Measurements from ENCODE around the gene DAD1.
"Not testable (repeated sequence)": the region's sequence is repeated elsewhere in the genome, so short reads cannot be mapped to it uniquely, and the experiment has no call there.

Gene DAD1

DNA sequence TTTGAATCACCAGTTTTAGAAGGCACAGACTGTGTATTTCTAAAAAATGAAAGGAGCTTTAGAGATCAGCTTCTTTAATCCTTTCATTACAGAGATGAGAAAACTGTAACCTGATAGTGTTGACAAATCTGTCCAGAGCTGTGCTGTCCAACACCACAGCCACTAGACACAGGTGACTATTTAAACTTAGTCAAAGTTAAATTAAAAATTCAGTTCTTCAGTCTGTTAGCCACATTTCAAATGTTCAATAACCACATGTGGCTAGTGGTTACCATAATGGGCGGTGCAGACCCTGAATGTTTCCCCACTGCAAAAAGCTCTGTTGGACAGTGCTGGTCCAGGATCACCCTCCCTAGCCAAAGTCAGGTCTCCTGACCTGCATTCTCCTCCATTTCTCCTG is 21.6 kb downstream of the DAD1 start:
- DNase-seq (ENCODE audit: low read depth): no peak

DNA sequence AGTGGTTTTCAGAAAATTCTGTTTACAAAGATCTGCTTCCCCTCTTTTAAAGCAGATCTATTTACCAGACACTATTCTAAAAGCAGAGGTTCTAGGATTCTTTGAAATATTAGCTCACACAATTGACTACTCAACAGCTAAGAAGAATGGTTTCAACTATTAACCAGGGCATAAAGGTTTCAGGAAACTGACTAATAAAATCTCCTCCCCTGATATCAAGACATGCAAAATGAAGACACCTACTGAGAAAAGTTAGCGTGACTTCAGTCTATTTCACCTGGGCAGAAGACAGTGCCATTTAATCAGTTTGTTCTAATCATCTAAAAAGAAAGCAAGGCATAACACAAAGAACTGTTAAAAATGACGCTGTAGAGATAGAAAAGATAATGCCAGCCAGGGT is 22.2 kb downstream of the DAD1 start:
- no peak for DNase-seq (ENCODE audit: low read depth)

DNA sequence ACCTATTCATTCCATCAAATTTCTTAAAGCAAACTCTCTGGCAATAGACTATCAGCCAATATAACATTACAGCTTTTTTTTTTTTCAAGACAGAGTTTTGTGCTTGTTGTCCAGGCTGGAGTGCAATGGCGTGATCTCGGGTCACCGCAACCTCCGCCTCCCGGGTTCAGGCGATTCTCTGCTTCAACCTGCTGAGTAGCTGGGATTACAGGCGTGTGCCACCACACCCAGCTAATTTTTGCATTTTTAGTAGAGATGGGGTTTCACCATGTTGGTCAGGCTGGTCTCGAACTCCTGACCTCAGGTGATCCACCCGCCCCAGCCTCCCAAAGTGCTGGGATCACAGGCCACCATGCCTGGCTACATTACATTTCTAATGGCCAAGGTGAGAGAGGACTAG is 22.8 kb downstream of the DAD1 start:
- DNase-seq (ENCODE audit: low read depth): not testable (repeated sequence)

DNA sequence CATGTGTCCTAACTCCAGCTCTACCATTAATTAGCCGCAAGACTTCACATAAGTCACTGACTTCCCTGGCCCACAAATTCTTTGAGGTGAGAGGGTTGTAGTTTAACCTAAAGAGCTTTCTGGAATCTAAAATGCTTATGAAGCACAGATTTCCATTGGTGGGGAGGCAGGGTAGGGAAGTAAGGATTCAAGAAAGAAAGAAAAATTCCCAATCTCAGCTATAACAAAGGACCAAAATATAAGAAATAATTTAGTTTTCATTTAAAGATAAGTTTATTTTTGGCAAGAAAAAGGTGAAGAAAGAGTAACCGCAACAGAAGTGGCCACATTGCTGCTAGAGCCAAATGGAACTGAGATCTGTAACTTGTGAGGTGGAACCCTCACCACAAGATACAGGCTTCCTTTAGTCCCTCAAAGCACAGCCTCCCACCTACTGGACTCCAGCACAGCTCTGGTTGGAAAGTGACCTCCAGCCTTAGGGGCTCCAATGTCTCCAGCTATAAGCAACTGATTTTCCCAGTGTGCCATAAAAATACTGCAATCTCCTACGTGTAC is 23.6 kb downstream of the DAD1 start:
- DNase-seq (ENCODE audit: low read depth): no peak

DNA sequence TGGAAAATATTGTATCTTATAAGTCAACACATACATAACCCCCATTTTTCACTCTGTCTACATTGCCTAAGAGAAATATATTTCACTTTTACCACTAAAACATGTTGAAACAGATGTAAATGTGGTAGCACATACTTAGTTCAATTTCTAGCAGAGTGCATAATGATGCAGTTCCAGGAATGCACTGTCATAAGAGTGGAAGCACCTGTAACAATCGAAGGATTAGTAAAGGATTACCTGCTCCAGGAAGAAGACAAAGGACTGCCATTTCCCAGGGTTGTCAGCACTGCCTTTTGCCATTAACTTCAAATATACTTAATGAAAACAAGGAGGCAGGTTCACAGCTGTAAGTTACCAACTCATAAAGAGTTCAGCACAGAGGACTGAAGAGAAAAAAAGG is 24.6 kb downstream of the DAD1 start:
- no peak for DNase-seq (ENCODE audit: low read depth)

DNA sequence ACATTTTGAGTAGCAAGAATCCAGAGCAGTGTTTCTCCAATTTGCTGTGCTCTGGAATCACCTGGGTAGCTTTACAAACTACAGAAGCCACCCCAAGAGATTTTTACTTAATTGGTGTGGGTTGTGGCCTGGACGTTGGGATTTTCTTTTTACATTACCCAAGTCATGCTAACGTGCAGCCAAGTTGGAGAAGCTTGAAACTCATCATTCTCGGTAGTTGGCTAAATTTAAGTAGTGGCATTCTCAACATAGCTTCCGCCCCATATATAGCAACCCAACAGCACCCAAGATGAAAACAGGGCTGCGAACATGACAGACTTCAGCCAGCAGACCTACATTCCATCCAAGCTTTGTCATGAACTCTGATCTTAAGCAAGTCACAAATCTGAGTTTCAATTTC is 25.0 kb downstream of the DAD1 start:
- peak; percentile 70 for DNase-seq (ENCODE audit: low read depth)

DNA sequence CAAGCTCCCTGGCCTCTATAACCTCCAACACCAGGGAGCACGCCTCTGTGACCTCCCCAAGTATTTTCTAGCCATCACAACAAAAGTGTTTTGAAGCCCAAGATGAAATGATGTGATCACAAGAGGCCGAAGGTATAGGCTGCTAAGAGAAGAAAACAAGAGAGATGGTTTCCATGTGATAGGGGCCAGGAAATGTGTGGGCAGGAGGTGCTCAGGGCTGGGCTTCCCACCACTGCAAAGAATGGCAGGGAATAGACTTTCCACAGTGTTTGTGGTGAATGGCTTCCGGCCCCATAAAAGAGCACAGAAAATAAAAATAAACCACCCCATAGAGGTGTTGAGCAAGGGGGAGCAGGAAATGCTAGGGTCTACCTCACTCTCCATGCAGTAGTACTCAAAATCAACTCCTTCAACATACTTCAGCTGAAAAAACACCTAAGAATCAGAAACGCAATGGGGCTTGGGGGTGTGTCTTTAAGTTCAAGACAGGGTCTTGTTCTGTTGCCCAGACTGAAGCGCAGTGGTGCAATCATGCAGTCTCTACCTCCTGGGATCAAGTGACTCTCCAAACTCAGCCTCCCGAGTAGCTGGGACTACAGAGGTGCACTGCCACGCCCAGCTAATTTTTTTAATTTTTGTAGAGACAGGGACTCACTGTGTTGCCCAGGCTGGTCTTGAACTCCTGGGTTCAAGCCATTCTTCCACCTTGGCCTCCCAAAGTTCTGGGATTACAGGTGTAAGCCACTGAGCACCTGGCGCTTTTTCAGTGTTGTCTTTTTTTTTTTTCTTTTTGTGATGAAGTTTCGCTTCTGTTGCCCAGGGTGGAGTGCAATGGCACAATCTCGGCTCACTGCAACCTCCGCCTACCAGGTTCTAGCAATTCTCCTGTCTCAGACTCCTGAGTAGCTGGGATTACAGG is 27.1 kb downstream of the DAD1 start:
- DNase-seq (ENCODE audit: low read depth): no peak

DNA sequence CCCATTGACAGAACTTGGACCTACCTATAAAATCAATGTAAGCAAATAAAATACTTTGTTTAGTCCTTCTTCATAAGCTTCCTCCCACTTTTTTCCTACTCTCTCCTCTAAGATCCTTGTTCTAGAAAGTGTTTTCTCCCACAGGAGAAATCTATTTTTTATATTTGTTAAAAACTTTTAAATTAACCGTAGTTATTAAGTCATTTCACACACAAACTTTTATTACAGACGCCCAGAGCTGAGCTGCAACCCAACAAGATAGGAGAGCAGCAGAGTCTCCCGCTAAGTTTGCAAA is 27.7 kb downstream of the DAD1 start:
- no peak for DNase-seq (ENCODE audit: low read depth)

DNA sequence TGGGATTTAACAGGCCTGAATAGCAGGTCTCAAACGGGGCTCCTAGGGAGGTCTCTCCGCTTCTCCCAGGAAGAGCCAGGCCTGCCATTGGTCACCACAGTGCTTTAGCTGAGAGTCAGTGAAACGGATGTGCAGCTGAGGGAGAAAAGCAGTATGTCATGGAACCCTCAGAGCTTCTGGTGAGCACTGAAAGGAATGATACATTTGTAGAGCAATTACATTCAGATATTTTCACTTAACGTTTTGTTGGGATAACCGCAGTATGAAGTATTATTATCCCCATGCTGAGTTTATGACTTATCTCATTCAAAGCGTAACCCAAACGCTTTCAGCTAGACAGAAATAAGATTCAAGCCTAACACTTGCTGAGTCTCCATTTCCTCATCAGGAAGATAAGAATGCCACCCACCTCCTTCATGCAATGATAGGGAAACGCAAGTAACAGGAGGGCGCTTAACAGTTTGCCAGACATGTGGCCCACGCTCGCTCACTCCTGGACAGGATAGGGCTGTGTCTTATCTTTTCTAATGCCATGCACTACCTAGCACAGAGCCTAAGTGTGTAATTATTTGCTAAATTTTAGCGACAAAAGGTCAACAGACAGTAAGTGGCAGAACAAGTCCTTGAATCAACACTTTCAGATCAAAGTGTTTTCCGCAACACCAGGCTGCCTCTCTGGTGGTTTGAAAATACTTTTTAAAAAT is 28.2 kb downstream of the DAD1 start:
- DNase-seq (ENCODE audit: low read depth): no peak

DNA sequence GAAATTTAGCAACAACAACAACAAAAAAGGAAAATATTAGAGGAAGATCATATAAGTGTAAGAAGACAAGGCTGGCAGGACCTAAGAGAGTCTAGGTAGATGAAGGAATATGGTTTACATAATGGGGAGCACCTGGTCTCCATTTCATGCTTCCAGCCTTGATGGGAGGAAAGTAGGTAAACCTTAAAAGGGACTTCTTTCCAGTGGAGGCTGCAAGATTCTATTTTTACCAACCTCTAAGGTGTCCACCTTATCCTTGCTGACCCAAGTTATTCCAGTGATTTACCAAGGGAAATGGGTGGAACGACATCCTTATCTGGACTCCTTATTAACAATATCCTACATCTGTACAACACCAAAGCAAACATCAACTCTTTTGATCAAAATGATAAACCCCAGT is 30.0 kb downstream of the DAD1 start:
- no peak for DNase-seq (ENCODE audit: low read depth)

DNA sequence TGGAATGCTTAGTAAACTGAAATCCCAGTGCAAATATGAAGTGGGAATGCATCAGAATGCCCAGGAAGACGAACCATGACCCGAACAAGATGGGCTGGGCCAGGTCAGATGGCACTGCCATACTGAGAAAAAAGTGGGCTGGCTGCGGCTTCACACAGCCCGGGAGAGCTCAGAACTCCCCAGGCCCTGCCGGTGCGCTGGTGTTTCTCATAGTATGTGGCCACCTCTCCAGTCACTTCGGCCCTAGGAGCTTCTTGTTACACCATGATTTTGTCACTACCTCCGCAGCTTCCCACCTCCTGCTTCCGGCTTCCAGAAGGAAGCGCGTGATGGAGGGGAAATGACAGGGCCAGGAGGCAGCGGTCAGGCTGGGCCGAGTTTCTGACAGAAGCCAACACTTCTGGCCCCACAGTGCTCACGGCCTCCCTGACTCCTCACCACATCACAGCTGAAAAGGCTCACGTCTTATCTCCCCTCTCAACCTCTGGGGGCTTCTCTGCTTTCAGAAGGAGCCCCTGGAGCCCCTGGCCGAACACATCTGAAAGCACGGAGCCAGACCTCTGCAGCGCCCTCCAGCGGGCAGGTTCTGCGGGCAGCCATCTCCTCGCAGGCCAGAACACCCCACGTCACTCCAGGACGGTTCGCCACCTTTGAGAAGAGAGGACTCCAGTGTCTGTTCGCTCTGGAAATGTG is 30.7 kb downstream of the DAD1 start:
- no peak for DNase-seq (ENCODE audit: low read depth)

DNA sequence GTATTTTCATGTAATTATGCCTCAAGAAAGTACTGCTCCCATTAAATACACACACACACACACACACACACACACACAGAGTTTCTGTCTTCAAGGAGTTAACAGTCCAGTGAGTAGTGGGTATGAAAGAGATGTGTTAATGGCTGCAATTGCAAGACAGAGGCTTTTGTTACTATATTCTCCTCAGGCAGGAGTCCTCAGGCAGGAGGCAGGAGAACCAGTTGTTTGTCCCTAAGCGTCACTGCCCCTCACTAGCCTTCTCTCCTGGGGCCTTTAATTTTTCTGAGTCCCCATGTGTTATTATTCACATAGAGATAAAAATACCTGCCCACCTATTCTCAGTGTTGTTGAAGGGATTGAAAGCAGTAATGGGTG is 31.2 kb downstream of the DAD1 start:
- no peak for DNase-seq (ENCODE audit: low read depth)

DNA sequence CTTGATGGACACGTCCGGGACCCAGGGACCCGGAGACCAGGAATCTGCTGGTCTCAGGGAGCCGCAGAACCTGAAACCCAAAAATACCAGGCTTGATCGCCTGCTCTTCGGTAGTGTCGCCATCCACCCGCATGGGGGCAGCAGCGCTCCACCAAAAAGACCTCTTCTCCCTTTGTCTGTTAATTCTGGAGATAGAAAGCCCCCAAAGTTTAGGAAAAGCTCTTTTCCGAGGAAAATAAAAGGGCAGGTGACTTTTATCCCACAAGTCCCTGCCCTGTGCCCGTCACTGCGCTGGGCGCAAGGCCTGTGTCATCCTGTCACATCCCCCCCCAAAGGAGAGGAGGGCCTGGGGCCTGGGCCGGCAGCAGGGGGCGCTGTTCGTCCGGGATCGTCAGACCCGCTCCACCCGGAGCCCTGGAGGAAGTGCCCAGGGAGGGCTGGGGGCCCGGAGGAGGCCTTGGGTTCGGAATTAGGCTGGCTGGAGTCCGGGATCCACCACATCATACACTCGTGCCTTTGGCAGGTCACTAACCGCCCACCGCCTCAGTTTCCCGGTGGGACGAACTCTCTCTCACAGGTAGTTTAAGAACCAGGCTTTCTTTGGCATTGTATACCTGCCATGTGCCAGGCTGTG is 31.9 kb downstream of the DAD1 start:
- DNase-seq (ENCODE audit: low read depth): peak; percentile 49

DNA sequence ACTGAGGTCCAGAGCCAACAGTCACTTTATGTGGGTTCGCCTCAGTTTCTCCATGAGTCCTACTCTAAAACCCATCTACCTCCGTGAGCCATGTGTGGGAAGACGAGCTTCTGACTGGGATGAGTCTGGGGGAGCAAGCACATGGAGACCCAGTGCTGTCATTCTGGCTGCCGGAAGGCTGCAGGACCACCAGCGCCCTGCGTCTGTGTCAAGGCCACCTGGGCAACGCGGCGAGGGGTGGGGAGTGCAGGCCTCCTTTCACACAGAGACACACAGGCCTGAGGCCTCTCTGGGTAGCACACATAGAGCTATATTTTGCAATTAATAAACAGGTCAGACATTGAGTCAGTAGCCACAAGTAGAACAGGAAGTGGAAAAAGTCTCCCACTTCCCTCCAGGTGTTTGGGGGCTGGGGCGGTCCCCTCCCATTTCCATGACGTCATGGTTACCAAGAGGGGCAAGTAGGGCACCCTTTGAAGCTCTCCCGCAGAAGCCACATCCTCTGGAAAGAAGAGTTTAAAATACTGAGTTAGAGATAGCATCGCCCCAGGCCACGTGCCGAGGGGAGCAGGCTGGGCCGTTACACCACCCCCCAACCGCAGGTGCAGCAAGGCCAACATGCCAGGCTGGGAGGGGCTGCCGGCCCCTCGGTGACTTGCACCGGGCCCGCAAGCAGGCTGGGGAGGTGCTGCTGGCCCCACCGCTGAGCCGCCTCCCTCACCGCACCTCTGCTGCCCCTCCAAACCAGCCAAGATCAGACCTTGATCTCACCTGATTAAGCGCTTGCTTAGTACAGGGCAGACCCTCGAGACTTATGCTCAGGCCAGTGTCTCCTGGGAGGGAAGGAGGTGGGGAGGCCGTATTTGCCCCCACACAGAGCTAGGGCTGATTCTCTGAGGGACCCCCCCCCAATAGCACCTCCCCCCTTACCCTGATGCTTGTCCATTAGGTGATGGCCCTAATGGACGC is 32.7 kb downstream of the DAD1 start:
- peak; percentile 90 for DNase-seq (ENCODE audit: low read depth)

DNA sequence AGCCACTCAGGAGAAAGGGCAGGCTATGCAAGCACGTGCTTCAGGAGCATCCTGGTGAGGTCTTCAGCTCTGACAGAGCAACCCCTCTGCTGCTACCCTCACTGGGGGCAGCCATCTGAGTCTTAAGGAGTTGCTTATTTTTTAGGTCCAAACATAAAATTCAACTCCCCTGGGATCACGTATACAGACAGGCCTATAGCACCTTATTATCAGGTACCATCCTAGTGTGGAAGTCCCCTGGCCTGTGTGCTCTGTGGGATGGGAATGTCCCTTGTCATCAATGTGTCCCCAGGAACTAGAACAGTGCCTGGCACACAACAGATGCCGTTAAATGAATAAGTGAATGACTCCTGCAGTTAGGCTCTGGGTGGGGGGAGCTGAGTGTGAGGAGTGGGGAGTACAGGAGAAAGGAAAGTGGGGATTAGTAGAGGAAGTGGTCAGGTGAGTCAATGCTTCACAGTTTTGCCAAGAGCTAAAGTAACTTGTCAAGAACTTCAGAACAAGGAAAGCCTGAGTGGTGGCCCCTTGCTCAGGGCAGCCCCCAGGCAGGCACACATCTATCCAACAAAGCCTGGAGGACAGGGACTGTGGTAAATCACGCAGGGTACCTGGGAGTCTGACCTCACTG is 33.5 kb downstream of the DAD1 start:
- DNase-seq (ENCODE audit: low read depth): peak; percentile 54

DNA sequence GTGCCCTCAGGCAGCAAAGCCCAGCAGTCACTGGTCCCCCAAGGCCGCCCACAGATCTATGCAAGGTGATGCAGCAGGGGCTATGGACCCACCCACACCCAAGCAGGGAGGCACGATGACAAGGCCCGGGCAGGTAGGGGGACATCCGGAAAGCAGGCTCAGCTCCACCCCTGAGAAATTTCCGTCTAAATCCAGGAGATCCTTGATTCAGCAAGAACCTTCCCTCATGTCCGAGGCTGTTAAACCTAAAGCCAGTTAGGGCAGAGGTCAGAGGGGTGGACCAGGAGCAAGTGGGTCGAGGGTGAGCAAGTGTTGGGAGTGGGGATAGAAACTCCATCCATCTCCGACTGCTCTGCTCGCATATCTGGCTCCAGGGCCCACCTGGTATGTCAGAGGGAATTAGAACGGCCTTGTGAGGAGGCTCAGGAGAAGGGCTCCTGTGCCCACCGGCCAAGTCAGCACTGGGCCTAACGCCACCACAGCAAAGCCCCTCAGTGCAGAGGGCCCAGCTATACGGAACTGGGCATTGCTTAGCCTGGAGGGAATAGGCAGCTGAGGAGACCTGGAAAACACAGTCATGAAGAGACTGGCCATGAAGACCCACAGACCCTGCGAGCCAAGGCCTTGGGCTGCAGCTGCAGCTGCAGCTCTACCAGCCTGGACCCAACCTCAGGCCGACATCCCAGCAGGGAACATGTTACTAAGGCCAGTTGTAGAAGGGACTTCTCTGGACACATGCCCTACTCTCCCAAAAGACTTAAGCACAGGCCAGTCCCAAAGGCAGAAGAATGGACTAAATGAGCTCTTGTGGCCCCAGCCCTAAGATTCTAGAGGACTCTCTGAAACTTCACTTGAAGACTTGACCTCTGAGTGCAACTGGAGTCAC is 34.3 kb downstream of the DAD1 start:
- no peak for DNase-seq (ENCODE audit: low read depth)

DNA sequence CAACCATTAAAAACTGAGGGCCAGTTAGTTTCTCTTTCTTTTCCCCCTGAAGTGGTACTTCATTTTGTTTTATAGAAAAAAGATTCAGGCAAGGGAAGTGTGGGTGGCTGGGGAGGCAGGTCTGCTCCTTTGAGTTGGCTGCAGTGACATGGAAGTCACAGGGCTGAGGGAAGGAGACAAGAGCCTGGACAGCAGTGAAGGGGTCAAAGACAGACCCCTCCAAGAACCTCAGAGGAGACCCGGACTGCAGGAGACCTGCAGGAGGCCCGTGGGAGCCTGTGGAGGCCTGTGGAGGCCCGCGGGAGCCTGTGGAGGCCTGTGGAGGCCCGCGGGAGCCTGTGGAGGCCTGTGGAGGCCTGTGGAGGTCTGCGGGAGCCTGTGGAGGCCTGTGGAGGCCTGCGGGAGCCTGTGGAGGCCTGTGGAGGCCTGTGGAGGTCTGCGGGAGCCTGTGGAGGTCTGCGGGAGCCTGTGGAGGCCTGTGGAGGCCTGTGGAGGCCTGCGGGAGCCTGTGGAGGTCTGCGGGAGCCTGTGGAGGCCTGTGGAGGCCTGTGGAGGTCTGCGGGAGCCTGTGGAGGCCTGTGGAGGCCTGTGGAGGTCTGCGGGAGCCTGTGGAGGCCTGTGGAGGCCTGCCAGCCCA is 35.0 kb downstream of the DAD1 start:
- DNase-seq (ENCODE audit: low read depth): not testable (repeated sequence)

DNA sequence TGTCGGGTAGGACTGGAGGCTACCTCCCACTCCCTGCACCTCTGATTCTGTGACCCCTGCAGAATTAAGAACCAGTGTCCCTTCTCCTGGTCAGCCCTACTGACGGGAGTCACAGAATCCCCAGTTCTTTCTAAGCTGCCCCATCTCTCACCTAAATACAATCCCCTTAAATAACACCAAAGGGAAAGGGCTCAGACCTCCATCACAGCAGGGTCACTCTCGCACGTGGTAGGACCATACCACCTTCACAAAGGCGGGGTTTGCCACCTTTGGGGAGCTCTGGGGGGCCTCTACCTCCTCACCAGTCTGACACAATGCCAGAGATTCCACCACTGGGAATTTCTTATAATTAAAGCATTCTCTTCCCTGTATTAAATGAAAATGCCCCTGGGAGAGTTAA is 35.6 kb downstream of the DAD1 start:
- no peak for DNase-seq (ENCODE audit: low read depth)

DNA sequence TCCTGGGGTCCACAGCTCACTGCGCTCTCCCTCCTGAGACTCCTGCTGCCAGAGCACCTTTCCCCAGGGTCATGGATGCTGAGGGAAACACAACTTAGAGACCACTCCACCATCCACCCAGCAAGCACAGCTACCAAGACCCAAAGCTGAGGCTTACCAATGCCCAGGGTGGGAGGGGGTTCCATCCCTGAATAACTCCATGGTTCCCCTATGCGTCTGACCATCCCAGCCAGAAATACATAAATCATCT is 36.3 kb downstream of the DAD1 start:
- no peak for DNase-seq (ENCODE audit: low read depth)
